ENCODE measurements around the gene UROC1. TPM values are rescaled to one million over a fixed set of nuclear protein-coding genes. Genes with fewer than 3 reads are reported as not detected.

UROC1 gene
- polyA plus RNA-seq, 10 donors = 0.07 TPM; not detected in 9

GRCh38 chr3:126442856-126443242 lies 74.7 kb downstream of the UROC1 start:
- DNase-seq = no peak

- peak; percentile 72 to 94 (median 89) for DNase-seq
Measured at GRCh38 chr3:126442094-126442855, 75.3 kb downstream of the UROC1 start.

GRCh38 chr3:126441256-126441880 lies 76.2 kb downstream of the UROC1 start:
- DNase-seq = no peak

GRCh38 chr3:126440709-126440995 lies 76.9 kb downstream of the UROC1 start:
- no peak for DNase-seq

GRCh38 chr3:126439968-126440708 lies 77.4 kb downstream of the UROC1 start:
- DNase-seq = no peak

GRCh38 chr3:126439346-126439967 lies 78.1 kb downstream of the UROC1 start:
- DNase-seq = no peak

- DNase-seq = no peak
Measured at GRCh38 chr3:126438746-126439145, 78.8 kb downstream of the UROC1 start.

- no peak for DNase-seq
Measured at GRCh38 chr3:126438186-126438585, 79.4 kb downstream of the UROC1 start.

GRCh38 chr3:126436826-126437717 lies 80.5 kb downstream of the UROC1 start:
- DNase-seq = no peak

- no peak for DNase-seq
Measured at GRCh38 chr3:126435456-126436315, 81.9 kb downstream of the UROC1 start.

GRCh38 chr3:126434931-126435411 lies 82.6 kb downstream of the UROC1 start:
- DNase-seq = no peak

GRCh38 chr3:126434264-126434590 lies 83.3 kb downstream of the UROC1 start:
- DNase-seq = no peak

- DNase-seq = no peak
Measured at GRCh38 chr3:126433496-126434263, 83.9 kb downstream of the UROC1 start.

- DNase-seq = no peak
Measured at GRCh38 chr3:126433105-126433430, 84.5 kb downstream of the UROC1 start.

- DNase-seq = peak in 1 of 3 donors; percentile 2
Measured at GRCh38 chr3:126432361-126433104, 85.0 kb downstream of the UROC1 start.
